Erythroblast (primary cell): ENCODE measurements around the gene CFAP61.

Source experiments
- GATA1 ChIP-seq: IDR thresholded peaks from 2 replicates; pipeline ENCODE4 v1.6.1; 2011; ENCODE audit warnings: low read depth, mild to moderate bottlenecking, control low read depth, low read length, moderate library complexity
- POLR2A ChIP-seq: IDR thresholded peaks from 2 replicates; pipeline ENCODE4 v1.6.1; 2011; ENCODE audit warnings: mild to moderate bottlenecking, low read length

DNA sequence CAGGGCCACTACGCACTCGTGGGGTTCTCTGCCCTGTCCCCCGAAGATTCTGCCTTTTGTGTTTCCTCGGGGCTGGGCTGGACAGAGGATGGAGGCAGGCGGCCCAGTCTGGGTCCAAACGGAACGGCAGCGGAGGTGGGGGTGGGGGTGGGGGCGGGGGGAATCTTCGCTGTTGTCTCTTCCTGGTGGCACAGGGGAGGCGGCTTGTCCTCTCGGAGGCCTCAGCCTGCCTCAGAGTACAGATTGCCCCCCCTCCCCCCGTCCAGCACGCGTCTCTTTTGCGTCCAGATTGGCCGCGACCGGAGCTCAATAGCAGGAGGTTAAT, 314.2 kb downstream of the CFAP61 start:
- no peak for TF ChIP-seq POLR2A
- no peak for TF ChIP-seq GATA1
